Spinal cord (tissue), 10 donors: ENCODE data around the gene CEP85. TPM values are rescaled to one million over a fixed set of nuclear protein-coding genes. Genes with fewer than 3 reads are reported as not detected.

Source experiments
- DNase-seq, 6 donors: peaks; one replicate each; pipeline versions ENCODE4 v3.0.0 to v3.0.0-alpha.2; 2013 to 2015; ENCODE audit warnings: low spot score in 6 of 6, low read depth in 4 of 6
- H3K27ac ChIP-seq: one replicate; pipeline ENCODE4 v1.5.1; 2013; ENCODE audit warnings: low read depth, low read length, control low read depth
- H3K27me3 ChIP-seq: one replicate; pipeline ENCODE4 v1.6.1; 2013; ENCODE audit warnings: low read length; ENCODE audit not compliant: control insufficient read depth, insufficient read depth
- H3K36me3 ChIP-seq: one replicate; pipeline ENCODE4 v1.6.1; 2013; ENCODE audit warnings: low read length; ENCODE audit not compliant: control insufficient read depth, insufficient read depth
- H3K4me1 ChIP-seq: one replicate; pipeline ENCODE4 v1.6.1; 2013; ENCODE audit warnings: low read length; ENCODE audit not compliant: control insufficient read depth, insufficient read depth
- H3K4me3 ChIP-seq: one replicate; pipeline ENCODE4 v1.5.1; 2013; ENCODE audit warnings: low read depth, low read length, control low read depth
- H3K9me3 ChIP-seq: one replicate; pipeline ENCODE4 v1.6.1; 2013; ENCODE audit warnings: low read length; ENCODE audit not compliant: control insufficient read depth, insufficient read depth
- WGBS: methylation state at CpG from one replicate; pipeline ENCODE4 v1.1.5; 2013; ENCODE audit warnings: missing lambda C conversion rate; ENCODE audit not compliant: insufficient coverage; 5-methylcytosine and 5-hydroxymethylcytosine counted together
- polyA plus RNA-seq, 2 donors: library from polyadenylated mRNA; unstranded; fragments of 120-200 nt; gene quantifications; one replicate each; pipeline ENCODE4 v1.2.1, GENCODE V29; 2013; ENCODE audit not compliant: insufficient read length in 2 of 2
- total RNA-seq, 2 donors: library from RNA; depleted of rRNA in 1 of 2; stranded (reverse); fragments of 120-200 nt in 1 of 2; fragments of >200 nt in 1 of 2; gene quantifications; one replicate each; pipeline versions ENCODE4 v1.2.3 to v1.2.4, GENCODE V29; 2013 to 2014
- donor health status: healthy.

The CEP85 gene
- total and polyA plus RNA-seq, 4 donors = 14.7 to 20.3 (median 16.7) TPM

DNA sequence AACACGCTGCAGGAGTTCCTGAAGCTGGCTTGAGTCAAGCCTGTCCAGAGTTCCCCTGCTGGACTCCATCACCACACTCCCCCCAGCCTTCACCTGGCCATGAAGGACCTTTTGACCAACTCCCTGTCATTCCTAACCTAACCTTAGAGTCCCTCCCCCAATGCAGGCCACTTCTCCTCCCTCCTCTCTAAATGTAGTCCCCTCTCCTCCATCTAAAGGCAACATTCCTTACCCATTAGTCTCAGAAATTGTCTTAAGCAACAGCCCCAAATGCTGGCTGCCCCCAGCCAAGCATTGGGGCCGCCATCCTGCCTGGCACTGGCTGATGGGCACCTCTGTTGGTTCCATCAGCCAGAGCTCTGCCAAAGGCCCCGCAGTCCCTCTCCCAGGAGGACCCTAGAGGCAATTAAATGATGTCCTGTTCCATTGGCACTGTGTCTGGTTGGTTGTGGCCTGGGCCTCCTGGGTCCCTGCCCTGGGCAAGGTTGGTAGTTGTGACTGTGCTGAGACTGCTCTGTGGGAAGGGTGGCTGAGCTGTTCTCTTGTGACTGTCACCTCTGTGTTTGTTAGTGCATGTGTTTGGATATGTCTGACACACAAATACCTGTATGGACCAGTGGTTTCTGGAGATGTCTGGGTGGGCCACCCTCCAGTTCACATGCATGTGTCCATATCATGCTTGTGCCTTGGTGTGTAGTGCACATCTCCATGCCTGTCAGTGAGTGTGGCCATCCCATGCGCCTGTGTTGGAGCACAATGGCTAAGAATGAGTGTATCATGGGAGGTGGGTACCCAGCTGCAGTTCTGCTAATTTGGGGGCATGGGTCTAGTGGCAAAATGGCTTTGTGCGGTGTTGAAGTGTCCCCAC is 47.3 kb downstream of the CEP85 start:
- no peak for DNase-seq
- Histone ChIP-seq H3K9me3 (no peaks in the 10 kb centered on the region), H3K4me3 (no peak overlapping the region), H3K4me1 (peaks cover 55% of the 10 kb centered on the region), H3K36me3 (peaks cover 65% of the 10 kb centered on the region), H3K27ac (no peak overlapping the region), H3K27me3 (no peaks in the 10 kb centered on the region)
- WGBS = 82% methylated on average over 5 of the region's 5 CpGs

DNA sequence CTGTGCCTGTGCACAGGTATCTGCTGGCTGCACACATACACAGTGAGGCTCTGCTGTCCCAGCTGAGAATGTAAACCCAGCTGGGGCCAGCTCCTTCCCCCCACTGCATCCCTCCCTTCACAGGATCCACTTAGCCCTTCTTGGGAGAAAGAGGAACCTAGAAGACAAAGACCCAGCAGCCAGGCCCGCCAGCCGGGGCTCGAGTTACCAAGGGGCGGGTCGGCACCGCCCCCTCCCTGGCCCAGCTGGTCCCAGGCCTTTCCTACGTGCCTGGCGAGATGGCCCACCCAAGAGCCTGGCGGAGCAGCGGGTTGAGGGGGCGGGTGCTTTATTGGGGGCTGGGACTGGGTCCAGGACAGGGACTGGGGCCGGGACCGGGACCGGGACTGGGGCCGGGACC is 48.0 kb downstream of the CEP85 start:
- H3K27ac ChIP-seq = peak overlapping the region; percentile 61
- WGBS = 10% methylated on average over 15 of the region's 15 CpGs
- no peaks in the 10 kb centered on the region for H3K9me3 ChIP-seq
- H3K27me3 ChIP-seq = no peaks in the 10 kb centered on the region
- peaks cover 52% of the 10 kb centered on the region for H3K4me1 ChIP-seq
- H3K4me3 ChIP-seq = no peak overlapping the region
- H3K36me3 ChIP-seq = peaks cover 61% of the 10 kb centered on the region
- DNase-seq = peak in 2 of 6 donors; percentile 35 to 45

DNA sequence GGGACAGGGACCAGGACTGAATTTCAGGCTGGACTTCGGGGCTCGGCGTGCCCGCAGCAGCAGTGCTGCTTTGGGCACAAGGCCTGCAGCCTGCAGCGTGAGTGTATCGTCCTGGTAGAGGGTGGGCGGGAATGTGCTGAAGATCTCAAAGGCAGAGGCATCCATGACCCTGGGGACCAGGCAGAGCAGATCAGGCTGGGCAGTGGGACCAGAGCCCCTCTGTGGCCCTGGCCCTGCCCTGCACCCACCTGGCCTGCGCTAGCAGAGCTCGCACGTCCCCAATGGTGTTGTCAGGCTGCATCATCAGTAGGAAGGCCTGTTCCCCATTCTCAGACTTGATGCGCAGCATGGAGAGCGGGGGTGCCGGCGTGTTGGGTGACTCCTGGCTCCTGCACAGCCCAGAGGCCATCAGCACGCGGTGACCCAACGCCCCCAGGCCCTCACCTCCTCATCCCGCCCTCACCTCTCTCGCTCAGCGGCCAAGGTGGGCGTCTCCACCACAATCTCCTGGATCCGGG is 48.5 kb downstream of the CEP85 start:
- Histone ChIP-seq H3K4me1 (peaks cover 52% of the 10 kb centered on the region), H3K27ac (peak overlapping the region; percentile 61), H3K4me3 (no peak overlapping the region), H3K36me3 (peaks cover 56% of the 10 kb centered on the region), H3K9me3 (no peaks in the 10 kb centered on the region), H3K27me3 (no peaks in the 10 kb centered on the region)
- no peak for DNase-seq
- 73% methylated on average over 19 of the region's 22 CpGs for WGBS

DNA sequence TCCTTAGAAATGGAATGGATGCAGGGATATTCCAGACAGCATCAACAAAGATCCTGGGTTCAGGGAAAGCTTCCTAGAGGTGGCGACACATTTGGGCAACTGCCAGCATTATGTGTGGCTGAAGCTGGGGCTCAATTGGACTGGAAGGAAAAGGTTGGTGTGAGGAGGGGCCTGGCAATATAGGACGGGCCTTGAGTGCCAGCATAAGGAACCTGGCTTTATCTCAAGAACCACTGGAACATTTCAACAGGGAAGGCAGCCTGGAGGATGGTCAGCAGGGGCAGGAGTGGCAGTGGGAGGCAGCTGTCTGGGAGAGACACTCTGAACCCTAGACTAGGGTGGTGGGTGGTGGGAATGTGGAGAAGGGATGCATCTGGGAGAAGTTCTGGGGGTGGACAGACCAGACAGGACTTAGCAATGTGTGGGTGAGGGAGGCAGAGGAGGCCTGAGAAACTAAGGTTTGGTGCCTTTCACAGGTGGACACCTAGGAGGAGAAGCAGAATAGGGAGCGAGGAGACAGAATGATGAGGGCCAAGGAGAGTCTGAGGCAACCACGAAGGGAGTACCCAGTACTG is 49.4 kb downstream of the CEP85 start:
- no peaks in the 10 kb centered on the region for H3K27me3 ChIP-seq
- WGBS = 87% methylated on average over 4 of the region's 4 CpGs
- no peaks in the 10 kb centered on the region for H3K9me3 ChIP-seq
- peaks cover 48% of the 10 kb centered on the region for H3K4me1 ChIP-seq
- H3K4me3 ChIP-seq = no peak overlapping the region
- DNase-seq = no peak
- H3K36me3 ChIP-seq = peaks cover 49% of the 10 kb centered on the region
- no peak overlapping the region for H3K27ac ChIP-seq

- Histone ChIP-seq H3K27me3 (no peaks in the 10 kb centered on the region), H3K9me3 (no peaks in the 10 kb centered on the region), H3K4me1 (peaks cover 48% of the 10 kb centered on the region), H3K36me3 (peaks cover 46% of the 10 kb centered on the region), H3K4me3 (no peak overlapping the region), H3K27ac (no peak overlapping the region)
- no peak for DNase-seq
- 92% methylated on average over 12 of the region's 12 CpGs for WGBS
Measured at GRCh38 chr1:26283871-26284596, 50.0 kb downstream of the CEP85 start.

GRCh38 chr1:26284597-26285347 is 50.8 kb downstream of the CEP85 start:
- 56% methylated on average over 20 of the region's 22 CpGs for WGBS
- Histone ChIP-seq H3K4me3 (no peak overlapping the region), H3K4me1 (peaks cover 46% of the 10 kb centered on the region), H3K27me3 (no peaks in the 10 kb centered on the region), H3K27ac (no peak overlapping the region), H3K9me3 (no peaks in the 10 kb centered on the region), H3K36me3 (peaks cover 52% of the 10 kb centered on the region)
- DNase-seq = no peak

DNA sequence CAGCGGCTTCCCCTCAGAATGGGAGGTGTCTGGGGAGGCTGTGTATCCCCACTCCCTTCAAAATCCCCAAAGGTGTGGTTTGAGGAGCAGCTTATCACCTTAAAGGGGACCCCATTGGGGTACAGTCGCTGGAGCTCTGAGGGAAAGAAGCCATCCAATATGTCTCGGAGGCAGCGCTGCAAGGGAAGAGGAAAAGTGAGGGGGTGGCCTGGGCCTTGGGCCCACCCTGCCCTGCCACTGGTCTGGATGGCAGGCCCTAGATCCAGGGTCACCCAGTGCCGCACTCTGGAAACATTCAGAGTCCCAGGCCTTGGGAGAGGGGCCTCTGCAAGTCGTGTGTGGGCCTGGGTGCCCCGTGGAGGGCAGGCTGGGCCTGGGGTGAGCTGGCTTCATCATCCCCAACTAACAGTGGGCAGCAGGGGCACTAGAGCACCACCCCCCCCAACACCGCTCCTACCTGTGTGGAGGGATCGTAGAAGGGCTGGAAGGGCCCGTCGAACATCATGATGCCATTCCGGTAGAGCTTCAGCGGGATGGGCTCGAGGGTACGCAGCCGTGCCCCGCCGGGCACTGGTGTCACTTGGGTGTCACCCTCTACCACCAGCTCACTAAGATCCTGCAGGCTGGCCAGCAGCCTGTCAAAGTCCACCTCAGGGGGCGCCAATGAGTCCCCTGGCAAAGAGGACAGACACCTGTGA is 51.5 kb downstream of the CEP85 start:
- H3K4me3 ChIP-seq = no peak overlapping the region
- peaks cover 40% of the 10 kb centered on the region for H3K4me1 ChIP-seq
- no peak overlapping the region for H3K27ac ChIP-seq
- 81% methylated on average over 16 of the region's 19 CpGs for WGBS
- no peaks in the 10 kb centered on the region for H3K9me3 ChIP-seq
- H3K36me3 ChIP-seq = peaks cover 58% of the 10 kb centered on the region
- H3K27me3 ChIP-seq = no peaks in the 10 kb centered on the region
- DNase-seq = no peak

DNA sequence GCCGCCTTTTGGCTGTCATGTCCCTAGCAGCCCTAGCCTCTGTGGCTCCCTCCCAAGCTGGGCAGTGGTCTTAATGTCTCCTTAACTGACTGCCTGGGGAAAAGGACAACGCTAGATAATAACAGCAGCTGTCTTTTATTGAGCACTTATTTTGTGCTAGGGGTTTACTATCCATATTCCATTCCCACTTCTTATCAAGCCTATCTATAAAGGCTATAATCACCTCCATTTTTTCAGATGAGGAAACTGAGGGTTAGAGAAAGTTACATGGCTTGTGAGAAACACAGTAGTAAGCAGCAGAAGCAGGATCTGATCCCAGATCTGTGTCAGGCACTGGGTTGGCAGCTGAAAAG is 52.0 kb downstream of the CEP85 start:
- H3K36me3 ChIP-seq = peaks cover 63% of the 10 kb centered on the region
- no peak overlapping the region for H3K27ac ChIP-seq
- H3K9me3 ChIP-seq = no peaks in the 10 kb centered on the region
- H3K4me1 ChIP-seq = peaks cover 38% of the 10 kb centered on the region
- H3K4me3 ChIP-seq = no peak overlapping the region
- DNase-seq = no peak
- H3K27me3 ChIP-seq = no peaks in the 10 kb centered on the region
- WGBS = 100% methylated on average over 1 of the region's 2 CpGs
